HK-2 (cell line): ENCODE measurements around the gene CYP26A1.

Source experiments
- DNase-seq: peaks from one replicate; pipeline ENCODE4 v3.0.0-alpha.2; 2018; ENCODE audit not compliant: unreplicated experiment

Gene CYP26A1

GRCh38 chr10:93073539-93074146, at the start of gene CYP26A1:
CYP26A1 (plus strand) TSS chr10:93073893; CDS start chr10:93073935, 42 bp downstream.
- no peak for DNase-seq

- no peak for DNase-seq
Observed at GRCh38 chr10:93026072-93026471, 47.6 kb upstream of the CYP26A1 start.

GRCh38 chr10:93027508-93027907, 46.2 kb upstream of the CYP26A1 start:
- no peak for DNase-seq

- DNase-seq = no peak
Observed at GRCh38 chr10:93028883-93029282, 44.8 kb upstream of the CYP26A1 start.

GRCh38 chr10:93030409-93030808, 43.3 kb upstream of the CYP26A1 start:
- DNase-seq = no peak

GRCh38 chr10:93032105-93032808, 41.4 kb upstream of the CYP26A1 start:
- no peak for DNase-seq

GRCh38 chr10:93032809-93033137, 40.9 kb upstream of the CYP26A1 start:
- no peak for DNase-seq

GRCh38 chr10:93034426-93034825, 39.3 kb upstream of the CYP26A1 start:
- no peak for DNase-seq

- DNase-seq = no peak
Observed at GRCh38 chr10:93039110-93039509, 34.6 kb upstream of the CYP26A1 start.

GRCh38 chr10:93039721-93040120, 34.0 kb upstream of the CYP26A1 start:
- DNase-seq = no peak

- DNase-seq = no peak
Observed at GRCh38 chr10:93054486-93054885, 19.2 kb upstream of the CYP26A1 start.

- DNase-seq = no peak
Observed at GRCh38 chr10:93058139-93058538, 15.6 kb upstream of the CYP26A1 start.

- no peak for DNase-seq
Observed at GRCh38 chr10:93059975-93060886, 13.5 kb upstream of the CYP26A1 start, which contains the start of gene CYP26C1. CYP26C1 (plus strand) TSS chr10:93060798; CDS start chr10:93061264, 466 bp downstream.

- DNase-seq = no peak
Observed at GRCh38 chr10:93060887-93061593, 12.7 kb upstream of the CYP26A1 start.

- DNase-seq = no peak
Observed at GRCh38 chr10:93061594-93062513, 11.8 kb upstream of the CYP26A1 start.

- DNase-seq = peak; percentile 87
Observed at GRCh38 chr10:93062514-93063143, 11.1 kb upstream of the CYP26A1 start.

GRCh38 chr10:93063144-93063976, 10.3 kb upstream of the CYP26A1 start:
- DNase-seq = no peak

- no peak for DNase-seq
Observed at GRCh38 chr10:93063977-93064660, 9.6 kb upstream of the CYP26A1 start.
